PC-3 (cell line): ENCODE data around the gene UMODL1.

Experiments used
- EZH2 ChIP-seq: fragments of 300-600 bp; sonication (generic); IDR thresholded peaks from one replicate; pipeline ENCODE4 v1.6.1; 2017; ENCODE audit warnings: antibody characterized with exemption, mild to moderate bottlenecking, low read length; ENCODE audit not compliant: unreplicated experiment
- EZH2phosphoT487 ChIP-seq: fragments of 300-600 bp; sonication (generic); IDR thresholded peaks from 2 replicates; pipeline ENCODE4 v1.6.1; 2018; ENCODE audit warnings: mild to moderate bottlenecking, antibody characterized with exemption, low read length, borderline replicate concordance
- TF ChIP-seq, protein P1 (sequence below): fragments of 300-600 bp; sonication (generic); conservative IDR thresholded peaks from 2 replicates; pipeline ENCODE4 v1.5.1; 2017; ENCODE audit warnings: antibody characterized with exemption, low read depth, mild to moderate bottlenecking, low read length

DNA sequence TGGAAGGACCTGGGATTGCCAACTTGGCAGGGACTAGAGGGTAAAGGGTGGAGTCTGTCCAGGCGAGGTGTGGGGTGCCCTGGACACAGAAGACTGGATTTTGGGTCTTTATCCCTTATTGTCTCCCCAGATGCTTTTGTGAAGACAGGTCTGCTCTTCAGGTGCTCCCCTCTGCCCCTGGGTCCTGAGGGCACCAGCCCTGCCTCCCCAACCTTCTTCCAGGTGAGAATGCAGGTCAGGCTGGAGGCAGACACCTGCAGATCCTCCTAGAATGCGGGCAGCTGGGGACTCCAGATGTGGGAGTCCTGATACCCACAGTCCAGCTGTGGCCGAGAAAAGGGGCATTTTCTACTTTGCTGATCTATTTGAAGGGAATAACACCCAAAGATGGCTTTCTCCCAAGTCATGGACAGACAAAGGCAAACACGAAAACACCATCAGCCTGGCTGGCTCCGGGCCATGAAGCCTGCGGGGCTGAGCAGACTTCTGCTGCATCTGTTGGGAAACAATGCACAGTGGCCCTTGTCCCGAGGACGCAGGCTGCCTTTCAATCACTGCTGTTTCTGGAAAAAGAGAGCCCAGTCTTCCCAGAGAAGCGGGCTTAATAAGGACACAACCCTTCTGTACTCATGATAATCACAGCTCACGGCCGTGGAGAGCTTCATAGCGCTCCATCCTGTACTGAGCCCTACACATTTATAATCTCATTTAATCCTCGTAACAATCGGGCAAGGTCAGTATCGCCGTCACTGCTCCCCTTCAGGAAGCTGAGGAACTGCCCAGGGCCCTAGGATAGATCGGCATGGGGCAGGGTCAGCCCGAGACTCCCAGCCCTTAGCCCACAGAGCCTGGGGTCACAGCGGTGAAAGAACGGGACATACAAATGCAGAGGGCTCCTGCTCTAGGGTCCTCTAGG is 85.8 kb downstream of the UMODL1 start:
- TF ChIP-seq, protein P1, sequence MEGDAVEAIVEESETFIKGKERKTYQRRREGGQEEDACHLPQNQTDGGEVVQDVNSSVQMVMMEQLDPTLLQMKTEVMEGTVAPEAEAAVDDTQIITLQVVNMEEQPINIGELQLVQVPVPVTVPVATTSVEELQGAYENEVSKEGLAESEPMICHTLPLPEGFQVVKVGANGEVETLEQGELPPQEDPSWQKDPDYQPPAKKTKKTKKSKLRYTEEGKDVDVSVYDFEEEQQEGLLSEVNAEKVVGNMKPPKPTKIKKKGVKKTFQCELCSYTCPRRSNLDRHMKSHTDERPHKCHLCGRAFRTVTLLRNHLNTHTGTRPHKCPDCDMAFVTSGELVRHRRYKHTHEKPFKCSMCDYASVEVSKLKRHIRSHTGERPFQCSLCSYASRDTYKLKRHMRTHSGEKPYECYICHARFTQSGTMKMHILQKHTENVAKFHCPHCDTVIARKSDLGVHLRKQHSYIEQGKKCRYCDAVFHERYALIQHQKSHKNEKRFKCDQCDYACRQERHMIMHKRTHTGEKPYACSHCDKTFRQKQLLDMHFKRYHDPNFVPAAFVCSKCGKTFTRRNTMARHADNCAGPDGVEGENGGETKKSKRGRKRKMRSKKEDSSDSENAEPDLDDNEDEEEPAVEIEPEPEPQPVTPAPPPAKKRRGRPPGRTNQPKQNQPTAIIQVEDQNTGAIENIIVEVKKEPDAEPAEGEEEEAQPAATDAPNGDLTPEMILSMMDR = no peak
- TF ChIP-seq EZH2 (no peak), EZH2phosphoT487 (no peak)
